GM13977 (cell line): ENCODE data around the gene CAMK2N1.
A peak's percentile ranks its signal among the peaks of the same experiment; 100 is the strongest.

Source experiments
- DNase-seq: peaks from one replicate; pipeline ENCODE4 v3.0.0; 2012; ENCODE audit warnings: low spot score
- in situ Hi-C: fragments of 300-500 bp; cut with MboI; formaldehyde crosslinking; loops from one replicate; pipeline ENCODE4 v1.12.0; 2022; ENCODE audit warnings: low sequenced_read_pairs, low pct_unique_long_range_greater_than_20kb, mixed read lengths, inconsistent platforms; ENCODE audit not compliant: unreplicated experiment
- TF ChIP-seq, protein P1 (sequence below): IDR thresholded peaks from 2 replicates; pipeline ENCODE4 v1.5.1; 2012; ENCODE audit warnings: mild to moderate bottlenecking, control low read depth; ENCODE audit not compliant: insufficient read depth; ENCODE audit errors: extremely low read depth, missing control alignments

The CAMK2N1 gene

DNA sequence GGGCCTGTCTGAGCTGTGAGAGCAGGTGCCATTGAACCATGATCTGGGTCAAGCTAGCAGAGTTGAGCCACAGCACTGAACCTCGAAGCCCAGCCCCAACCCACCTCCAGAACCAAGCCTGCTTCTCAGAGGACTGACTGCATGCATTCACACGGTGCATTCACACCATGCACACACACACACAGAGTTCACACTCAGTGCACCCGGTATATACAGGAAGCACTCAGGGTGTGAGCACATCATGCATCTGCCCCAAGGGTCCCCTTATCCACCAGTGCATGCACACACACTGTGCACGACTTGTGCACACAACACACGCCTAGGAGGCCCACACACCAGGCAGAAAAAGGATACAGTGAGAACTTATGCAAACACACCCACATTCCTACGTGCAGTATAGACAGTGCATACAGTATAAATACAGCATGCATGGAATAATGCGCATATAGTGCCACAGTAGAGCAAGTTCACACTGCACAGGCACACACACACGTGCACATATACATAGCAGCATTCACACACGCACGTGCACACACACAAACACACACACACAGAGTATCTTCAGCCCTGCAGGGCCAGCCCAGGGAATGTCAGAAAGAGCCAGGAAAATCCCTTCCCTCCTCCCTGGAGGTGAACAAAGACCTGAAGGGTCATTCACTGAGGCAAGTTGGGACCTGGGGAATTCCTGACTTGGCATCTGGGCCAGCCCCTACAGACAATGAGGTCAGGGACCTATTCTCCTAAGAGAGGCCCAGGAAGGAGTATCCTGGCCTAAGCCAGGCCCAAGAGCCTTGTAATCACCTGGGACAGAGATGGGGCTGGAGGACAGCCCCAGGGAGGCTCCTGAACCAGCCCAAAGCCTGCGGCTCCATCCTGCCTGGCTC is 42.1 kb downstream of the CAMK2N1 start:
- in situ Hi-C loops: no loop called here
- DNase-seq: no peak
- TF ChIP-seq, protein P1, sequence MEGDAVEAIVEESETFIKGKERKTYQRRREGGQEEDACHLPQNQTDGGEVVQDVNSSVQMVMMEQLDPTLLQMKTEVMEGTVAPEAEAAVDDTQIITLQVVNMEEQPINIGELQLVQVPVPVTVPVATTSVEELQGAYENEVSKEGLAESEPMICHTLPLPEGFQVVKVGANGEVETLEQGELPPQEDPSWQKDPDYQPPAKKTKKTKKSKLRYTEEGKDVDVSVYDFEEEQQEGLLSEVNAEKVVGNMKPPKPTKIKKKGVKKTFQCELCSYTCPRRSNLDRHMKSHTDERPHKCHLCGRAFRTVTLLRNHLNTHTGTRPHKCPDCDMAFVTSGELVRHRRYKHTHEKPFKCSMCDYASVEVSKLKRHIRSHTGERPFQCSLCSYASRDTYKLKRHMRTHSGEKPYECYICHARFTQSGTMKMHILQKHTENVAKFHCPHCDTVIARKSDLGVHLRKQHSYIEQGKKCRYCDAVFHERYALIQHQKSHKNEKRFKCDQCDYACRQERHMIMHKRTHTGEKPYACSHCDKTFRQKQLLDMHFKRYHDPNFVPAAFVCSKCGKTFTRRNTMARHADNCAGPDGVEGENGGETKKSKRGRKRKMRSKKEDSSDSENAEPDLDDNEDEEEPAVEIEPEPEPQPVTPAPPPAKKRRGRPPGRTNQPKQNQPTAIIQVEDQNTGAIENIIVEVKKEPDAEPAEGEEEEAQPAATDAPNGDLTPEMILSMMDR: no peak

DNA sequence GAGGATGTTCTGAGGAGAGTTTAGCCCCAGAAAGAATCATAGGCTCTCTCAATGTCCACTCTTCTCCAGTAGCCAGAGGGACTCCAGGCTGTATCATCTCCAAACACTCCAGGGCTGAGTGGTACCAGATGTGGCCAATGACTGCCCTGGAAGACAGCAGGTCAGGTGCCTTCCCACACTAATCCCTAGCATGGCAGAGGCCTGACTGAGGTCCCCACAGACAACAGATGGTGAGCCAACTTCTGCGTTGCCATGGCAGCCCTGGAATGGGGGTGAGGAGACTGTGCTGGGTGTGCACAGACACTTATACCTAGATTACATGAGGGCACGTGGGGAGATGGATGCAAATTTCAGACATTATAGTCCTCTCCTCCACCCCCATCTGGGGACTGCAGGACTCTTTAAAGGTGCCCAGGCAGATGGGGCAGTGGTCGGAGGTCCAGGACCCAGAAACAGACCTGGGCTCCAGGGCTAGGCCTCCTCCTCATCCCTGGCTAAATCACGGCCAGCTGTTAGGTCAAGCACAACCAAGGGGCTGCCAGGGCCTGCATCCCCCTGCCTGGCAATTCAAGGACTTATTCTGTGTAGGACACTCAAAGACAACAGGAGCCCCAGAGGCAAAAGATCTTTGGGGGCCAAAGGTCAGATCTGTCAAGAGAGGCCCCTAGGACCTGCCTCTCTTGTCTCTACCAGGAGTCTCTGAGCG is 42.9 kb downstream of the CAMK2N1 start:
- DNase-seq: no peak
- TF ChIP-seq, protein P1: no peak
- in situ Hi-C loops: no loop called here

DNA sequence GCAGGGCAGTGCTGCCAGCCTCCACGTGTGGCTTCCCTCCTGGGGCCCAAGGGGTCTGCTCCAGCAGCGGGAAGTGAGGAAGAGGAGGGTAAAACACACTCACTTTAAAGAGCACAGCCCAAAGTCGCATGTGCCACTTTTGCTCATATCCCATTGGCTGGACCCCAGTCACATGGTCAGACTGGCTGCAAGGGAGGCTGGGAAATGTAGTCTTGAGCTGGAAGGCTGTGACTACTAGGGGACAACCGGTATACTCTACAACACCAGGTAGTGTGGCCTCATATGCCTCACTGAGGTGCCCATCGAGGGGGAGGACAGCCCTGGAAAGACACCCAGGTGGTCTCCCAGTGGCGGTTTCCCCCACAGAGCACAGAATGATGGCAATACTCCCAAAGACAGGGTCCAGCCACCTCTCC is 45.2 kb downstream of the CAMK2N1 start:
- TF ChIP-seq, protein P1: no peak
- DNase-seq: peak; percentile 78
- in situ Hi-C loops: no loop called here

DNA sequence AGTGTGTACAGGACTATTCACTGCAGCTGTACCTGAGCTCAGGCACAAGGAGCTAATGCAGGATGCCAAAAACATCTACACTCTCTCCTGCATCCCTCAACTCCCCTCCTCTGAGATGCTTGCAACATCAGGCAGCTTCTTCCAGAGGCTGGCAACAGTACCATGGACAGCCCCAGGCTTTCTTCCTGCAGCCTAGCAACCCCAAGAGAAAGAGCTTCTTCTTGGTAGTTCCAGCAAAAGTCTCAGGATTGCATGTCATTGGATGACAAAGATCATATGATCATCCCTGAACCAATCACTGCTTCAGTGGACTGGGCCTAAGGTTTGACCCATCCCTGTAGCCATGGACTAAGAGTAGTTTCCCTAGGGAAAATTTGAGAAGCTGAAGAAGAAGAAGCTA is 46.7 kb downstream of the CAMK2N1 start:
- TF ChIP-seq, protein P1: no peak
- no peak for DNase-seq
- in situ Hi-C loops: no loop called here

DNA sequence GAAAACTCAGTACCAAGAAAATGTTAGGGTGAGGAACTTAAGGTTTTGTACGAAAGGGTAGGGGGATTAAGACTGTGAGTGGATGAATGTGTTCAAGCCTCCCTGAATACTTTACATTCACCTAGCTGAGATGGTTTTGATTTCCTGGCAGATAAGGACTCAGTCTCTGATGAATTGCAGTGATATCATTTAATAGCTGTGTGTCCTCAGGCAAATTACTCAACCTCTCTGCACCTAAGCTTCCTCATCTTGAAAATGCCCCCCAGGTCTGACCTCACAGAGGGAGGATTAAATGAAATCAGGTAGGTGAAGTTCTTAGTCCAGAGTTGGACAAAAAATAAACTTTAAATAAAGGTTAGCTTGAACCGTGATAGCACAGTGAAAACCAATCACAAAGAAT is 48.4 kb downstream of the CAMK2N1 start:
- no peak for DNase-seq
- in situ Hi-C loops: no loop called here
- TF ChIP-seq, protein P1: no peak

DNA sequence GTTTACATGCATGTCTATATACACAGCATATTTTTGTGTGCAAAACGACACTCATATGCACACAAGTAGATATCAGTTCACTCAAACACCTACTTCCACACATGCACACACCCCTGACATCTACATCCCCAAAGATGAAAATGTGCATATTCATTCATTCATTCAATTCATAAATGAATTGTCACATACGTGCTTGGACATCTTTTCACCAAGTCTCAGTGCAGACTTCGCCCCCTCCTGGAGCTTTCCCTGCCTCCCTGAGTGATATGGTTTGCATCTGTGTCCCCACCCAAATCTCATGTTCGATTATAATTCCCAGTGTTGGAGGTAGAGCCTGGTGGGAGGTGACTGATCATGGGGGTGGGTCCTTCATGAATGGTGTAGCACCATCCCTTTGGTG is 53.1 kb downstream of the CAMK2N1 start:
- DNase-seq: no peak
- in situ Hi-C loops: no loop called here
- TF ChIP-seq, protein P1: no peak
